Measurements from ENCODE around the gene SLC29A4.
A peak's percentile ranks its signal among the peaks of the same experiment; 100 is the strongest.

Gene SLC29A4

DNA sequence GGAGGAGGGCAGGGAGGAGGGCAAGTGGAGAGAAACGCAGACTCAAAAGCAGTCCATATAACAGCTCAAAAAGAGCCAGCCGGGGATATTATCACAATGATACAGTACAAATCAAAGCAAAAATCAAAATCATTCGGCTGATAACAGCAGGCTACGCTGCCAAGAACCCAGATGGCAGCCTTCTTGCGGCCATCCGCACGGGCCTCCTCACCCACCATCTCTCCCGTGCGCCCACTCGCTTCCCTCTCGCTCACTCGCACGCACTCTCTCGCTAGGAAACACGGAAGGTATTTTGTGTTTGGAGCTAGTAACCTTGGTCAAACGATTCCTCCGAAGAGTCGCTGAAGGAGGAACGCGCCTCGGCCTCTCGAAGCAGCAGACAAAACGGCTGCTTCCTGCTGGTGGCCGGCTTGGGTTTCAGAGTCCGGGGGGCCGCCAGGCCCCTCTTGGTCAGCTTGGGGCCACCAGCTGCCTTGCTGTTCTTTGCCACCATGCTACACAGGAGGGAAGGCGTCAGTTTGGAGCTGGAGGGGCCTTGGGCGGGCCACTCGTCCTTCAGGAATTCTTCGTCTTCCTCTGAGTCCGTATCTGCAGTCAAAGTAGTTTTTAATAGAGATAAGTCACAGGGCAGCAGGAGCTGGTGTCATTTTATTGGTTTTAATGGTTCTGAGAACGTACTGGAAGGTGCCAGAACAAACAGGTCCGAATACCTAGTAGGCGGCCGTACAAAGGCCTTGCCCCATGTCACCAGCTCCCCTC, 68.9 kb downstream of the SLC29A4 start:
- Histone ChIP-seq H3K27ac (no peak overlapping the region), H3K27me3 (ENCODE audit: insufficient read depth, low read depth, severe bottlenecking) (no peaks in the 10 kb centered on the region), H3K9me3 (ENCODE audit: severe bottlenecking) (no peaks in the 10 kb centered on the region), H3K36me3 (peaks cover 5% of the 10 kb centered on the region), H3K4me3 (ENCODE audit: low read depth, low read length) (no peak overlapping the region)
- TF ChIP-seq, protein P1, sequence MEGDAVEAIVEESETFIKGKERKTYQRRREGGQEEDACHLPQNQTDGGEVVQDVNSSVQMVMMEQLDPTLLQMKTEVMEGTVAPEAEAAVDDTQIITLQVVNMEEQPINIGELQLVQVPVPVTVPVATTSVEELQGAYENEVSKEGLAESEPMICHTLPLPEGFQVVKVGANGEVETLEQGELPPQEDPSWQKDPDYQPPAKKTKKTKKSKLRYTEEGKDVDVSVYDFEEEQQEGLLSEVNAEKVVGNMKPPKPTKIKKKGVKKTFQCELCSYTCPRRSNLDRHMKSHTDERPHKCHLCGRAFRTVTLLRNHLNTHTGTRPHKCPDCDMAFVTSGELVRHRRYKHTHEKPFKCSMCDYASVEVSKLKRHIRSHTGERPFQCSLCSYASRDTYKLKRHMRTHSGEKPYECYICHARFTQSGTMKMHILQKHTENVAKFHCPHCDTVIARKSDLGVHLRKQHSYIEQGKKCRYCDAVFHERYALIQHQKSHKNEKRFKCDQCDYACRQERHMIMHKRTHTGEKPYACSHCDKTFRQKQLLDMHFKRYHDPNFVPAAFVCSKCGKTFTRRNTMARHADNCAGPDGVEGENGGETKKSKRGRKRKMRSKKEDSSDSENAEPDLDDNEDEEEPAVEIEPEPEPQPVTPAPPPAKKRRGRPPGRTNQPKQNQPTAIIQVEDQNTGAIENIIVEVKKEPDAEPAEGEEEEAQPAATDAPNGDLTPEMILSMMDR (IDR thresholded peaks at IDR 0.05; ENCODE audit: low read depth, low read length), result no peak
- DNase-seq, result no peak

DNA sequence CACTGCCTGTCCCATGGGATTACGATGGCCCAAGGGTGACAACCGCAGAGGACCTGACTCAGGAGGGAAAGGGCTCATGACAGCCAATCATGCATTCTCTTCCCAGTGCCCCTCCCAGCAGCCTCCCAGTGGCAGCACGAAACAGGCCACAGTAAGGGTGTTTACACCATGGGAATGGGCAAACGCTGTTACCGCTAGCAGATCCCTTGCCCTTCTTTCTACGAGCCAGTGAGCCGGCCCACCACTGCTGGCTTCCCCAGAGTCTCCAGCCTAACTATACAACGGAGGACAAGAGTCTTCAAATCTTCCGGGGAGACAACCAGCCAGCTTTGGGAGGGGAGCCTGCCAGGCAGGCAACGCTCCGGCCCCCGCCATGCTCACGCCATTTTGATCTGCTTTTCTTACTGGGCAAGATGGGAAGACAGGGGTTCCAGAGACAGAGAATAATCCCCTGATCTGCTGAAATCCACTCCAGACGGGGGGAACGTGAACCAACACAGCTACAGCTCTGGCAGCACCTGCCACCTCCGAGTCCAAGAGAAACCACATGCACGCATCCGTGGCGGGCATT, 69.8 kb downstream of the SLC29A4 start:
- peaks cover 5% of the 10 kb centered on the region for H3K36me3 ChIP-seq
- no peaks in the 10 kb centered on the region for H3K27me3 ChIP-seq (ENCODE audit: insufficient read depth, low read depth, severe bottlenecking)
- DNase-seq, result no peak
- H3K4me3 ChIP-seq (ENCODE audit: low read depth, low read length), result no peak overlapping the region
- no peaks in the 10 kb centered on the region for H3K9me3 ChIP-seq (ENCODE audit: severe bottlenecking)
- TF ChIP-seq, protein P1 (IDR thresholded peaks at IDR 0.05; ENCODE audit: low read depth, low read length), result no peak
- H3K27ac ChIP-seq, result no peak overlapping the region

DNA sequence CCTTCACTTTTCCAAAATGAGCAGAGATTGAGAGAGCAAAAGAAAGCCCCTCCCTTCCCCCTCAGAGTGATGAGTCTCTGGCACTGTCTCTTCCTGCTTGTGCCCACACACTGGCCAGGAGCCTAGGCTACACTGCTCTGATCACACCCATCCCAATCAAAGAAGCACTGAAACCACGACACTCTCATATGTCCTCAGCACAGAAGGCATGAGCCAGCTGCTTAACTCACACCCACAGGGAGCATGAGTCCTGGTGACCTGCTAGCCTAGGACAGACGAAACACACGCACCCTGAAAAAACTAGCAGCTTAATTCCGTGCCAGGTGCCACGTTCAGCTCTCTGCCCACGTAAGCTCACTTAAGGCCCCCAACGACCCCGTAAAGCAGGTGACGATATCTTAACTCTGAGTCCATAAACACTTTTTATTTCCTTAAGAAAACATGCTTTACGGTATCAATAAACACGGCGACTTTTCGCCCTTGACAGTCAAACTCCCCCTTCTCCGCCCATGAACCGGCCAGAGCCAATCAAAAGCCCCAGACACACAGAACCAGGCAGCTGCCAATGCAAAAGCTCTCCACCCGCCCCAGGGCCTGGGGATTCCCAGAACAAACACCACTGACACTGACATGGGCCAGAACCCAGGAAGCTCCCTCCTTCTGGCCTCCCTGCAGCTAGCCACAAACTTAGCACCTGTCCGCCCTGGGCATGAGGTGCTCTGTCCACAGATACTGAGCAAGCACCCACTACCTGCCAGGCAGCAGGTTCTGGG, 71.9 kb downstream of the SLC29A4 start:
- Histone ChIP-seq H3K9me3 (ENCODE audit: severe bottlenecking) (no peaks in the 10 kb centered on the region), H3K27ac (0 out of 2 replicates have a peak overlapping the region, but pooled peaks have one; percentile 18), H3K4me3 (ENCODE audit: low read depth, low read length) (peak overlapping the region; percentile 30), H3K27me3 (ENCODE audit: insufficient read depth, low read depth, severe bottlenecking) (no peaks in the 10 kb centered on the region), H3K36me3 (peaks cover 15% of the 10 kb centered on the region)
- TF ChIP-seq, protein P1 (IDR thresholded peaks at IDR 0.05; ENCODE audit: low read depth, low read length), result no peak
- peak; percentile 66 for DNase-seq

All from WERI-Rb-1 (cell line).